H1 (cell line): Measurements from ENCODE around the gene RMDN2. TPM values are rescaled to one million over a fixed set of nuclear protein-coding genes. Genes with fewer than 3 reads are reported as not detected.

ENCODE experiments used
- CTCF ChIA-PET: fragments of 300-600 bp; sonication (Branson Sonifier 250); formaldehyde crosslinking; loops from one replicate; lab custom pipeline; 2021; ENCODE audit not compliant: partially characterized antibody; lab: Charles Lee
- POLR2A ChIA-PET: fragments of 300-600 bp; sonication (Branson Sonifier 250); formaldehyde crosslinking; loops from one replicate; lab custom pipeline; 2021; ENCODE audit warnings: inconsistent platforms; ENCODE audit not compliant: partially characterized antibody; lab: Charles Lee
- DNase-seq, 2 experiments: peaks; one replicate each; pipeline versions ENCODE4 v3.0.0 to v3.0.0-alpha.2; 2010 to 2022; ENCODE audit warnings: low spot score in 2 of 2, low read depth in 1 of 2, mixed read lengths in 1 of 2
- FAIRE-seq: peaks from 2 replicates; lab custom pipeline; 2011; peaks lifted over from hg19 to GRCh38; lab: Jason Lieb, UNC
- H2AFZ ChIP-seq: 2 replicates; pipeline ENCODE4 v1.8.1; 2012; ENCODE audit warnings: low read length, inconsistent platforms
- H2AK5ac ChIP-seq: 2 replicates; pipeline ENCODE4 v1.6.1; 2013; ENCODE audit warnings: low read depth, low read length
- H2BK120ac ChIP-seq: replicated peaks from 2 replicates; pipeline ENCODE3; 2013; ENCODE audit warnings: low read depth, low read length, inconsistent platforms
- H2BK12ac ChIP-seq: 2 replicates; pipeline ENCODE4 v1.6.1; 2013; ENCODE audit warnings: low read depth, low read length
- H2BK15ac ChIP-seq: 2 replicates; pipeline ENCODE4 v1.6.1; 2013; ENCODE audit warnings: low read length
- H2BK20ac ChIP-seq: 2 replicates; pipeline ENCODE4 v1.6.1; 2013; ENCODE audit warnings: low read length
- H2BK5ac ChIP-seq: 2 replicates; pipeline ENCODE4 v1.6.1; 2013; ENCODE audit warnings: low read depth, low read length
- H3K14ac ChIP-seq: 2 replicates; pipeline ENCODE4 v1.6.1; 2013; ENCODE audit warnings: inconsistent platforms; ENCODE audit not compliant: insufficient read length
- H3K18ac ChIP-seq: 2 replicates; pipeline ENCODE4 v1.6.1; 2013; ENCODE audit warnings: low read length; ENCODE audit errors: extremely low read depth
- H3K23ac ChIP-seq: 2 replicates; pipeline ENCODE4 v1.6.1; 2013; ENCODE audit warnings: inconsistent platforms; ENCODE audit not compliant: insufficient read length
- H3K23me2 ChIP-seq: 2 replicates; pipeline ENCODE4 v1.6.1; 2013; ENCODE audit warnings: low read depth, low read length
- H3K27ac ChIP-seq: 2 replicates; pipeline ENCODE4 v1.6.1; 2011; ENCODE audit warnings: low read depth, low read length, inconsistent platforms
- H3K27me3 ChIP-seq, 4 experiments: replicated peaks in 1 of 4; 1 replicate in 1 of 4; 2 replicates in 3 of 4; pipeline versions ENCODE4 v1.6.1 to v1.8.1; 2011 to 2013; ENCODE audit warnings: low read length in 3 of 4, mild to moderate bottlenecking in 3 of 4, inconsistent platforms in 2 of 4, mixed read lengths in 2 of 4, moderate library complexity in 1 of 4; ENCODE audit not compliant: control insufficient read depth in 3 of 4, insufficient read depth in 3 of 4; ENCODE audit errors: extremely low read depth in 1 of 4
- H3K36me3 ChIP-seq, 4 experiments: 2 replicates each; pipeline versions ENCODE4 v1.6.1 to v1.8.1; 2011 to 2013; ENCODE audit warnings: mild to moderate bottlenecking in 4 of 4, low read length in 3 of 4, moderate library complexity in 2 of 4, control low read depth in 1 of 4, inconsistent platforms in 1 of 4; ENCODE audit not compliant: insufficient read depth in 4 of 4, control insufficient read depth in 2 of 4
- H3K4ac ChIP-seq: replicated peaks from 2 replicates; pipeline ENCODE3; 2013; ENCODE audit warnings: low read length, low read depth, mixed read lengths, inconsistent platforms; ENCODE audit not compliant: insufficient read length
- H3K4me1 ChIP-seq, 4 experiments: replicated peaks in 1 of 4; 1 replicate in 1 of 4; 2 replicates in 3 of 4; pipeline versions ENCODE4 v1.6.1 to v1.8.1; 2011 to 2013; ENCODE audit warnings: low read length in 3 of 4, inconsistent platforms in 2 of 4, mixed read lengths in 1 of 4; ENCODE audit not compliant: insufficient read depth in 4 of 4, control insufficient read depth in 3 of 4
- H3K4me2 ChIP-seq, 2 experiments: 2 replicates each; pipeline versions ENCODE4 v1.6.1 to v1.8.1; 2011 to 2013; ENCODE audit warnings: low read depth in 2 of 2, low read length in 2 of 2, control low read depth in 1 of 2, inconsistent platforms in 1 of 2, mild to moderate bottlenecking in 1 of 2; ENCODE audit not compliant: insufficient read depth in 1 of 2
- H3K4me3 ChIP-seq, 4 experiments: fragments of 200-600, 300-600 bp in 1 of 4; sonication (generic), shearing (Covaris generic), sonication (Bioruptor Twin) in 1 of 4; 2 replicates each; pipeline versions ENCODE4 v1.5.1 to v1.8.1; 2011 to 2016; ENCODE audit warnings: low read length in 4 of 4, low read depth in 3 of 4, control low read depth in 2 of 4, inconsistent platforms in 2 of 4, mild to moderate bottlenecking in 2 of 4, mixed read lengths in 1 of 4, moderate library complexity in 1 of 4; ENCODE audit not compliant: insufficient read depth in 2 of 4; ENCODE audit errors: extremely low read depth in 1 of 4
- H3K56ac ChIP-seq: replicated peaks from 2 replicates; pipeline ENCODE3; 2013; ENCODE audit warnings: low read depth, mild to moderate bottlenecking, mixed read lengths, low read length, inconsistent platforms; ENCODE audit not compliant: insufficient read length
- H3K79me1 ChIP-seq: 2 replicates; pipeline ENCODE4 v1.6.1; 2013; ENCODE audit warnings: low read depth, low read length, control low read depth
- H3K79me2 ChIP-seq, 2 experiments: 2 replicates each; pipeline versions ENCODE4 v1.6.1 to v1.8.1; 2012 to 2013; ENCODE audit warnings: low read length in 2 of 2, mild to moderate bottlenecking in 2 of 2, inconsistent platforms in 1 of 2; ENCODE audit not compliant: insufficient read depth in 2 of 2, control insufficient read depth in 1 of 2
- H3K9ac ChIP-seq, 4 experiments: replicated peaks in 1 of 4; 1 replicate in 1 of 4; 2 replicates in 3 of 4; pipeline versions ENCODE4 v1.6.1 to v1.8.1; 2011 to 2013; ENCODE audit warnings: low read depth in 3 of 4, low read length in 3 of 4, control low read depth in 2 of 4, mild to moderate bottlenecking in 2 of 4, moderate library complexity in 2 of 4, inconsistent platforms in 1 of 4; ENCODE audit errors: extremely low read depth in 1 of 4
- H3K9me3 ChIP-seq, 2 experiments: 2 replicates each; pipeline versions ENCODE4 v1.6.1 to v1.8.1; 2012 to 2013; ENCODE audit warnings: mild to moderate bottlenecking in 2 of 2, moderate library complexity in 2 of 2, control low read depth in 1 of 2, inconsistent platforms in 1 of 2, low read depth in 1 of 2, low read length in 1 of 2, mixed read lengths in 1 of 2; ENCODE audit not compliant: insufficient read depth in 2 of 2
- H4K20me1 ChIP-seq, 2 experiments: replicated peaks in 1 of 2; 2 replicates each; pipeline versions ENCODE3 to v1.8.1; 2011 to 2013; ENCODE audit warnings: inconsistent platforms in 2 of 2, low read length in 2 of 2, mild to moderate bottlenecking in 1 of 2; ENCODE audit not compliant: insufficient read depth in 2 of 2, control insufficient read depth in 1 of 2
- H4K5ac ChIP-seq: 2 replicates; pipeline ENCODE4 v1.6.1; 2013; ENCODE audit warnings: low read length, low read depth, mixed read lengths, inconsistent platforms; ENCODE audit not compliant: insufficient read length
- H4K8ac ChIP-seq: 2 replicates; pipeline ENCODE4 v1.8.0; 2013; ENCODE audit warnings: mild to moderate bottlenecking, moderate library complexity, low read length, inconsistent platforms; ENCODE audit not compliant: insufficient read depth; ENCODE audit errors: extremely low read depth
- H4K91ac ChIP-seq: replicated peaks from 2 replicates; pipeline ENCODE3; 2013; ENCODE audit warnings: low read length, mixed read lengths, inconsistent platforms; ENCODE audit not compliant: insufficient read length
- ASH2L ChIP-seq: fragments of 200-600, 300-600 bp; sonication (generic); IDR thresholded peaks from one replicate; pipeline ENCODE4 v1.7.1; 2017; ENCODE audit warnings: low read length
- CHD1 ChIP-seq: IDR thresholded peaks from 2 replicates; pipeline ENCODE4 v1.6.1; 2012; ENCODE audit warnings: low read depth, low read length, improper control_type of control experiment
- EGR1 ChIP-seq: IDR thresholded peaks from 2 replicates; pipeline ENCODE4 v1.6.1; 2011; ENCODE audit warnings: low read depth, low read length, borderline replicate concordance
- KDM1A ChIP-seq: fragments of 200-600, 300-600 bp; sonication (generic); IDR thresholded peaks from 2 replicates; pipeline ENCODE4 v1.7.1; 2016; ENCODE audit warnings: mild to moderate bottlenecking, low read length, borderline replicate concordance
- KDM5A ChIP-seq: fragments of 200-600 bp; IDR thresholded peaks from 2 replicates; pipeline ENCODE4 v1.7.1; 2012; ENCODE audit warnings: mild to moderate bottlenecking, low read length, inconsistent platforms, mixed read lengths
- MAFK ChIP-seq: IDR thresholded peaks from 2 replicates; pipeline ENCODE4 v1.6.1; 2012; ENCODE audit warnings: low read depth, mild to moderate bottlenecking, improper control_type of control experiment, low read length
- NANOG ChIP-seq: IDR thresholded peaks from 2 replicates; pipeline ENCODE4 v1.6.1; 2011; ENCODE audit warnings: low read length, low read depth, mild to moderate bottlenecking, inconsistent platforms; ENCODE audit not compliant: insufficient read depth, poor library complexity, severe bottlenecking
- POLR2A ChIP-seq, 2 experiments: IDR thresholded peaks; 1 replicate in 1 of 2; 2 replicates in 1 of 2; pipeline ENCODE4 v1.6.1; 2011; ENCODE audit warnings: low read depth in 2 of 2, low read length in 2 of 2, mild to moderate bottlenecking in 2 of 2; ENCODE audit errors: control extremely low read depth in 1 of 2
- RBBP5 ChIP-seq: IDR thresholded peaks from 2 replicates; pipeline ENCODE4 v1.7.1; 2012; ENCODE audit warnings: low read depth, mild to moderate bottlenecking, inconsistent platforms, low read length, moderate library complexity, borderline replicate concordance
- RNF2 ChIP-seq: fragments of 200-900, 300-1000 bp; sonication (generic); IDR thresholded peaks from 2 replicates; pipeline ENCODE4 v1.7.1; 2016; ENCODE audit warnings: borderline replicate concordance, low read depth, mild to moderate bottlenecking, antibody characterized with exemption, low read length; ENCODE audit not compliant: poor library complexity, severe bottlenecking; ENCODE audit errors: missing control alignments
- SAP30 ChIP-seq: fragments of 300-600 bp; sonication (generic); IDR thresholded peaks from 2 replicates; pipeline ENCODE4 v1.7.1; 2012; ENCODE audit warnings: low read length, moderate library complexity, mild to moderate bottlenecking, inconsistent platforms; ENCODE audit not compliant: insufficient read depth, insufficient replicate concordance
- SIN3A ChIP-seq, 2 experiments: IDR thresholded peaks in 1 of 2; conservative IDR thresholded peaks in 1 of 2; 2 replicates each; pipeline ENCODE4 v1.6.1; 2011 to 2012; ENCODE audit warnings: low read length in 2 of 2, improper control_type of control experiment in 1 of 2, low read depth in 1 of 2, mild to moderate bottlenecking in 1 of 2
- SIX5 ChIP-seq: IDR thresholded peaks from 2 replicates; pipeline ENCODE4 v1.6.1; 2011; ENCODE audit warnings: mild to moderate bottlenecking, low read depth, low read length
- WGBS, 2 experiments: shearing (Covaris generic) in 1 of 2; methylation state at CpG; one replicate each; pipeline versions ENCODE4 v1.1.6 to v1.1.7; 2013 to 2015; ENCODE audit warnings: low lambda C conversion rate in 2 of 2, mixed read lengths in 2 of 2, inconsistent platforms in 1 of 2, low coverage in 1 of 2, missing lambda C conversion rate in 1 of 2; ENCODE audit not compliant: insufficient replicate concordance in 2 of 2, insufficient coverage in 1 of 2, insufficient read length in 1 of 2; ENCODE audit errors: extremely low coverage in 1 of 2, missing lambda C conversion rate in 1 of 2; 5-methylcytosine and 5-hydroxymethylcytosine counted together
- polyA plus RNA-seq, 7 experiments: library from polyadenylated mRNA; depleted of rRNA in 3 of 7; stranded (reverse) in 5 of 7; unstranded in 2 of 7; fragments of >200 nt in 5 of 7; fragments of 200-250 nt in 2 of 7; gene quantifications; 1 replicate in 5 of 7; 2 replicates in 1 of 7; 4 replicates in 1 of 7; pipeline versions ENCODE4 v1.2.1 to v1.2.3, GENCODE V29; 2011 to 2013; ENCODE audit warnings: missing spikeins in 2 of 7, mixed read lengths in 2 of 7
- total RNA-seq: library from RNA; stranded (reverse); fragmentation: NEBNext Ultra II Directional; extraction: Animal tissue kit (Norgen Biotek cat#: 25700); gene quantifications from 2 replicates; pipeline ENCODE4 v1.2.1, GENCODE V29; 2021

The RMDN2 gene
- total and polyA plus RNA-seq, 2 of the 8 experiments (the other 6 are each of a cell fraction or from before 2014, with no cell fraction given): 0.53 to 3.0 TPM

GRCh38 chr2:38064801-38065501 lies 139.9 kb downstream of the RMDN2 start:
- DNase-seq (no peak), FAIRE-seq (no peak)
- Histone ChIP-seq H2BK12ac (no peak overlapping the region), H3K56ac (no peak overlapping the region), H3K27me3 (no peaks in the 10 kb centered on the region; a peak in 1 of 7 replicates), H2BK20ac (no peak overlapping the region), H3K23ac (no peak overlapping the region), H4K20me1 (no peaks in the 10 kb centered on the region), H2BK15ac (no peak overlapping the region), H3K79me2 (no peaks in the 10 kb centered on the region), H3K4me3 (no peak overlapping the region), H2AK5ac (no peak overlapping the region), H4K91ac (no peak overlapping the region), H2BK5ac (no peak overlapping the region), H3K79me1 (no peaks in the 10 kb centered on the region), H3K4ac (no peak overlapping the region), H3K18ac (no peak overlapping the region), H3K14ac (no peak overlapping the region), H2AFZ (no peak overlapping the region), H3K9me3 (no peaks in the 10 kb centered on the region), H4K8ac (no peak overlapping the region), H3K4me1 (no peaks in the 10 kb centered on the region), H2BK120ac (no peak overlapping the region), H4K5ac (no peak overlapping the region), H3K9ac (no peak overlapping the region), H3K36me3 (no peaks in the 10 kb centered on the region), H3K27ac (no peak overlapping the region), H3K4me2 (no peak overlapping the region), H3K23me2 (no peaks in the 10 kb centered on the region)
- 93% methylated on average over 5 of the region's 5 CpGs; no CpG with 5 or more reads in 1 of the 2 experiments for WGBS, 2 experiments
- ChIA-PET CTCF (interaction anchor here (0.6 to 1.4 kb wide), 4 partner anchors 11 to 412 kb away, joined by 3 to 6 read pairs (median 4); partner anchors contain the start of gene CYP1B1), POLR2A (interaction anchor here (0.5 to 0.6 kb wide), 2 partner anchors 13 to 204 kb away, joined by 3 to 4 read pairs; no protein-coding TSS in a partner anchor)
- TF ChIP-seq SAP30 (no peak), KDM1A (no peak), RBBP5 (no peak), SIN3A (conservative IDR thresholded peaks at IDR 0.05 in 1 of 2, IDR thresholded peaks at IDR 0.05 in 1 of 2; ENCODE audit: low read depth in 1 of 2, low read length in 2 of 2) (no peak), ASH2L (no peak), POLR2A (IDR thresholded peaks at IDR 0.05; ENCODE audit: control extremely low read depth in 1 of 2, low read depth in 2 of 2, low read length in 2 of 2) (no peak), NANOG (no peak), EGR1 (no peak), RNF2 (no peak), MAFK (no peak), SIX5 (no peak), CHD1 (no peak), KDM5A (no peak)
